SK-N-MC (cell line): ENCODE data around the gene UNKL.

Source experiments
- EZH2 ChIP-seq: fragments of 200-600 bp; sonication (generic); IDR thresholded peaks from one replicate; pipeline ENCODE4 v1.6.1; 2017; ENCODE audit warnings: antibody characterized with exemption
- POLR2AphosphoS5 ChIP-seq: IDR thresholded peaks from 2 replicates; pipeline ENCODE4 v1.6.1; 2012; ENCODE audit warnings: mild to moderate bottlenecking, low read depth, low read length, borderline replicate concordance

DNA sequence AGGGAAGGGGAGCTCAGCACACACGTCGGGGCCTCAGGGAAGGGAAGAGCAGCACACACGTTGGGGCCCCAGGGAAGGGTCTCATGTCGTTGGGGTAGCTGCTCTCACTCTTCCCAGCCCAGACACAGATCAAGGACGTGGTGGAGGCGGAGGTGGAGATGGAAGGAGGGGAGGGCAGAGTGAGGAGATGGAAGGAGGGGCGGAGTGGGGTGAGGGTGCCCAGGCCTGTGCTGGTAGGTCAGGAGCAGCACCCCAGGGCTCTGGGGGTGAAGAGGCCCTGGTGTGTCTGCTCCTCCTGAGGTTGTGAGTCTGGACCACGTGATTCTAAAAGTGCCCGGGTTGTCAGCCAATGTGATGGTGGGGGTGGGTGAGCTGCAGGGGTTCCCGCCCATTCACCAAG lies 45.5 kb upstream of the UNKL start:
- TF ChIP-seq POLR2AphosphoS5, result no peak
- no peak for TF ChIP-seq EZH2
